SK-N-SH treated with all-trans-retinoic acid at 6 μM for 48 hours (cell line): Measurements from ENCODE around the gene KRTAP19-8.

Source experiments
- ARNTL ChIP-seq: fragments of 450-650 bp; formaldehyde crosslinking; IDR thresholded peaks from 2 replicates; pipeline ENCODE4 v1.5.0; 2020; ENCODE audit warnings: low read depth, mild to moderate bottlenecking, moderate library complexity, borderline replicate concordance
- BACH2 ChIP-seq: fragments of 250-450 bp; sonication (Bioruptor Pico); IDR thresholded peaks from 2 replicates; pipeline ENCODE4 v1.9.0; 2021; ENCODE audit warnings: mild to moderate bottlenecking, borderline replicate concordance
- CSDC2 ChIP-seq: fragments of 250-450 bp; sonication (Bioruptor Pico); IDR thresholded peaks from 2 replicates; pipeline ENCODE4 v1.5.0; 2020; ENCODE audit warnings: mild to moderate bottlenecking, moderate library complexity
- ISL1 ChIP-seq: fragments of 250-450 bp; sonication (Bioruptor Pico); IDR thresholded peaks from 2 replicates; pipeline ENCODE4 v2.1.2; 2022; ENCODE audit warnings: mild to moderate bottlenecking, moderate library complexity
- OSR1 ChIP-seq: fragments of 250-450 bp; sonication (Bioruptor Pico); IDR thresholded peaks from 2 replicates; pipeline ENCODE4 v1.8.0; 2022; ENCODE audit warnings: moderate library complexity, mild to moderate bottlenecking, inconsistent platforms
- RARB ChIP-seq: fragments of 250-450 bp; sonication (Bioruptor Pico); IDR thresholded peaks from 2 replicates; pipeline ENCODE4 v1.8.0; 2021; ENCODE audit warnings: mild to moderate bottlenecking, moderate library complexity
- TOX ChIP-seq: fragments of 250-450 bp; sonication (Bioruptor Pico); IDR thresholded peaks from 2 replicates; pipeline ENCODE4 v1.8.0; 2021; ENCODE audit warnings: mild to moderate bottlenecking, moderate library complexity, borderline replicate concordance
- ZFP3 ChIP-seq: fragments of 250-450 bp; sonication (Bioruptor Pico); IDR thresholded peaks from 2 replicates; pipeline ENCODE4 v1.5.0; 2020; ENCODE audit warnings: mild to moderate bottlenecking, moderate library complexity
- ZFP30 ChIP-seq: fragments of 450-650 bp; formaldehyde crosslinking; IDR thresholded peaks from 2 replicates; pipeline ENCODE4 v1.5.0; 2022; ENCODE audit warnings: mild to moderate bottlenecking, moderate library complexity
- ZNF565 ChIP-seq: fragments of 450-650 bp; formaldehyde crosslinking; conservative IDR thresholded peaks from 2 replicates; pipeline ENCODE4 v1.5.0; 2020; ENCODE audit warnings: low read depth, mild to moderate bottlenecking, moderate library complexity
- ZNF8 ChIP-seq: fragments of 450-650 bp; formaldehyde crosslinking; IDR thresholded peaks from 2 replicates; pipeline ENCODE4 v1.5.0; 2020; ENCODE audit warnings: mild to moderate bottlenecking, moderate library complexity

DNA sequence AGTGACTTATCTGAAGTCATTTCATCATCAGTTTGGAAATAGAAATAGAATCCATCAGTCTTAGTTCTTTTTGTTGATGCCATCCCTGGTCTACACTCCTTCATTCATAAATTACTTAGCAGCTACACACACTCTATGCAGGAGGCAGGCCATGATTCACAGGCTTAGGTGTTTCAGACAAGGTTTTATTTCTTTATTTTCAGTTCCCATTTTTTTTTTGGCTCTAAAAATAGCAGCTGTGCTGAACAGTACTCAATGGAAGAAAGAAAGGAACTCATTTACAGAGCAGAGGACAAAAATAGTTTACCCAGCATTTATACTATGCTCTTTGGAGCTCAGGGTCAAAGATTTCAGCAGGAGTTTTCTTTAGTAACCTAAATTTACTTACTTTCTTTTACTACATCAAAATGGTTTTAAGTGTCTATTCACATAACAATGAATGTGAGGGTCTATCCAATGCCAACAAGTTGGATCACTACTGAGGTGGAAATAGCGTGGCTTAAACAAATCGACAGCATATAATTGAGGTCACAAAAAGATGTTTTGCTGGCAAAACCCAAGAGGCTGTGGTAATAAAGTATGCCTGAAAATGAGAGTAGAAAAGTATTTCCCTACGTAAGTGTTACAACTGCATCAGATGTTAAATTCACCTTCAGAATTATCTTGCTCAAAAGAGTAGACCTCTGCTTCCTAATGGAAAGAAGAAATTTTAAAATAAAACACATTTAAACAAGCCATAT, 7.7 kb downstream of the KRTAP19-8 start:
- TF ChIP-seq CSDC2 = no peak
- TF ChIP-seq BACH2 (CRISPR knock-in tag) = no peak
- no peak for TF ChIP-seq ARNTL (CRISPR knock-in tag)
- no peak for TF ChIP-seq ZNF565 (CRISPR knock-in tag)
- TF ChIP-seq RARB (CRISPR knock-in tag) = no peak
- no peak for TF ChIP-seq ZNF8 (CRISPR knock-in tag)
- no peak for TF ChIP-seq ZFP3 (CRISPR knock-in tag)
- TF ChIP-seq ISL1 (CRISPR knock-in tag) = no peak
- no peak for TF ChIP-seq OSR1 (CRISPR knock-in tag)
- TF ChIP-seq ZFP30 (CRISPR knock-in tag) = no peak
- no peak for TF ChIP-seq TOX
